Measurements from ENCODE around the gene TRPM2. TPM values are rescaled to one million over a fixed set of nuclear protein-coding genes. Genes with fewer than 3 reads are reported as not detected.

The TRPM2 gene
- total RNA-seq, 4 donors from 2014 or later, result 0.40 to 6.9 (median 2.5) TPM

- Histone ChIP-seq H3K9me3 (no peaks in the 10 kb centered on the region), H3K4me3 (peak overlapping the region in 1 of 4 donors; percentile 2), H3K4me1 (peaks cover 0 to 13% (median 9%) of the 10 kb centered on the region in 3 donors), H3K27me3 (peaks cover 0 to 40% (median 3%) of the 10 kb centered on the region in 4 donors), H3K27ac (peak overlapping the region in 1 of 4 donors; percentile 79), H3K36me3 (no peaks in the 10 kb centered on the region)
- intact Hi-C loops (cut with DNase I), result no loop called here
- WGBS, 2 donors, result 73 to 76% methylated on average over 9 to 10 of the region's 24 CpGs
- TF ChIP-seq CTCF (IDR thresholded peaks at IDR 0.05) (no peak), POLR2A (IDR thresholded peaks at IDR 0.05) (no peak)
- DNase-seq, result no peak
Observed at GRCh38 chr21:44354775-44355771, 1.7 kb downstream of the TRPM2 start.

- Histone ChIP-seq H3K36me3 (no peaks in the 10 kb centered on the region), H3K4me3 (no peak overlapping the region), H3K27me3 (peaks cover 0 to 29% (median under 1%) of the 10 kb centered on the region in 4 donors), H3K9me3 (no peaks in the 10 kb centered on the region), H3K27ac (no peak overlapping the region), H3K4me1 (peaks cover 0 to 3% (median 0%) of the 10 kb centered on the region in 3 donors)
- DNase-seq, result no peak
- 82 to 85% methylated on average over 8 to 11 of the region's 11 CpGs for WGBS, 2 donors
- intact Hi-C loops (cut with DNase I), result no loop called here
- TF ChIP-seq CTCF (IDR thresholded peaks at IDR 0.05) (no peak), POLR2A (IDR thresholded peaks at IDR 0.05) (no peak)
Observed at GRCh38 chr21:44356160-44356559, 2.7 kb downstream of the TRPM2 start.

GRCh38 chr21:44356636-44357035, 3.2 kb downstream of the TRPM2 start:
- Histone ChIP-seq H3K4me1 (no peaks in the 10 kb centered on the region), H3K36me3 (no peaks in the 10 kb centered on the region), H3K9me3 (no peaks in the 10 kb centered on the region), H3K4me3 (no peak overlapping the region), H3K27ac (no peak overlapping the region), H3K27me3 (peaks cover 0 to 24% (median 0%) of the 10 kb centered on the region in 4 donors)
- intact Hi-C loops (cut with DNase I), result no loop called here
- 69 to 81% methylated on average over 6 of the region's 6 CpGs for WGBS, 2 donors
- no peak for DNase-seq
- TF ChIP-seq CTCF (IDR thresholded peaks at IDR 0.05), result no peak
- no peak for TF ChIP-seq POLR2A (IDR thresholded peaks at IDR 0.05)

- no peaks in the 10 kb centered on the region for H3K4me1 ChIP-seq
- 60 to 86% methylated on average over 1 to 4 of the region's 21 CpGs for WGBS, 2 donors
- no peak overlapping the region for H3K4me3 ChIP-seq
- DNase-seq, result no peak
- TF ChIP-seq CTCF (IDR thresholded peaks at IDR 0.05) (no peak), POLR2A (IDR thresholded peaks at IDR 0.05) (no peak)
- H3K27ac ChIP-seq, result no peak overlapping the region
- intact Hi-C loops (cut with DNase I), result no loop called here
- H3K9me3 ChIP-seq, result no peaks in the 10 kb centered on the region
- H3K27me3 ChIP-seq, result peaks cover 0 to 18% (median 0%) of the 10 kb centered on the region in 4 donors
- H3K36me3 ChIP-seq, result no peaks in the 10 kb centered on the region
Observed at GRCh38 chr21:44357064-44357837, 3.8 kb downstream of the TRPM2 start.

Data from esophagus squamous epithelium (tissue), 5 donors.